Skeletal muscle cell (primary cell): ENCODE measurements around the gene JMJD8.

Experiments used
- DNase-seq: peaks from one replicate; pipeline ENCODE4 v3.0.0-alpha.2; 2010; ENCODE audit warnings: low read depth
- H3K4me3 ChIP-seq: 2 replicates; pipeline ENCODE4 v1.5.1; 2011; ENCODE audit warnings: low read depth, mild to moderate bottlenecking, control low read depth, low read length, moderate library complexity

JMJD8 gene

GRCh38 chr16:667780-668518, 16.2 kb downstream of the JMJD8 start, which contains the start of gene RHOT2:
Gene RHOT2 (plus strand): TSS chr16:668132. CDS start chr16:668200, 68 bp downstream.
- H3K4me3 ChIP-seq = peak within 1 kb of the TSS; percentile 96
- peak; percentile 50 for DNase-seq

GRCh38 chr16:667113-667779, 16.9 kb downstream of the JMJD8 start:
- no peak overlapping the region for H3K4me3 ChIP-seq
- no peak for DNase-seq

- no peak for DNase-seq
- no peak overlapping the region for H3K4me3 ChIP-seq
Observed at GRCh38 chr16:666572-666971, 17.6 kb downstream of the JMJD8 start.

- H3K4me3 ChIP-seq = no peak overlapping the region
- DNase-seq = no peak
Observed at GRCh38 chr16:662597-662996, 21.5 kb downstream of the JMJD8 start.

- no peak overlapping the region for H3K4me3 ChIP-seq
- DNase-seq = no peak
Observed at GRCh38 chr16:662095-662494, 22.0 kb downstream of the JMJD8 start.

- no peak overlapping the region for H3K4me3 ChIP-seq
Observed at GRCh38 chr16:661184-661821, 22.8 kb downstream of the JMJD8 start.

GRCh38 chr16:660459-661183, 23.5 kb downstream of the JMJD8 start:
- H3K4me3 ChIP-seq = no peak overlapping the region
- DNase-seq = peak; percentile 34

More at GRCh38 chr16:661184-661821, 22.8 kb downstream of the JMJD8 start:
- no peak for DNase-seq

- no peak overlapping the region for H3K4me3 ChIP-seq
- no peak for DNase-seq
Observed at GRCh38 chr16:660132-660458, 24.0 kb downstream of the JMJD8 start.

- DNase-seq = no peak
- H3K4me3 ChIP-seq = no peak overlapping the region
Observed at GRCh38 chr16:659618-660017, 24.5 kb downstream of the JMJD8 start.

GRCh38 chr16:658679-659571, 25.2 kb downstream of the JMJD8 start:
- no peak overlapping the region for H3K4me3 ChIP-seq
- no peak for DNase-seq

- H3K4me3 ChIP-seq = no peak overlapping the region
Observed at GRCh38 chr16:657487-657886, 26.6 kb downstream of the JMJD8 start.

GRCh38 chr16:654034-654433, 30.1 kb downstream of the JMJD8 start:
- DNase-seq = no peak

More at GRCh38 chr16:657487-657886, 26.6 kb downstream of the JMJD8 start:
- DNase-seq = no peak

GRCh38 chr16:652454-653305, 31.5 kb downstream of the JMJD8 start:
- no peak overlapping the region for H3K4me3 ChIP-seq
- no peak for DNase-seq

More at GRCh38 chr16:654034-654433, 30.1 kb downstream of the JMJD8 start:
- no peak overlapping the region for H3K4me3 ChIP-seq

- H3K4me3 ChIP-seq = no peak overlapping the region
- no peak for DNase-seq
Observed at GRCh38 chr16:651844-652243, 32.3 kb downstream of the JMJD8 start.

- H3K4me3 ChIP-seq = peak overlapping the region; percentile 67
Observed at GRCh38 chr16:649631-650030, 34.5 kb downstream of the JMJD8 start.

GRCh38 chr16:648781-649589, 35.1 kb downstream of the JMJD8 start, which contains the start of gene WDR90:
Gene WDR90 (plus strand): TSS chr16:649365. CDS start chr16:649417, 52 bp downstream.
- DNase-seq = peak; percentile 58
- peak within 1 kb of the TSS; percentile 67 for H3K4me3 ChIP-seq

More at GRCh38 chr16:649631-650030, 34.5 kb downstream of the JMJD8 start:
- DNase-seq = no peak
